HG03060 (cell line): ENCODE results near the gene SKP2.
"Not testable (repeated sequence)": the region's sequence is repeated elsewhere in the genome, so short reads cannot be mapped to it uniquely, and the experiment has no call there.

Experiments used
- ATAC-seq: cut with Tn5 transposase; IDR thresholded peaks from one replicate; pipeline ENCODE4 v1.9.1; 2021; ENCODE audit warnings: low read depth, moderate number of reproducible peaks; ENCODE audit not compliant: unreplicated experiment

SKP2 gene

DNA sequence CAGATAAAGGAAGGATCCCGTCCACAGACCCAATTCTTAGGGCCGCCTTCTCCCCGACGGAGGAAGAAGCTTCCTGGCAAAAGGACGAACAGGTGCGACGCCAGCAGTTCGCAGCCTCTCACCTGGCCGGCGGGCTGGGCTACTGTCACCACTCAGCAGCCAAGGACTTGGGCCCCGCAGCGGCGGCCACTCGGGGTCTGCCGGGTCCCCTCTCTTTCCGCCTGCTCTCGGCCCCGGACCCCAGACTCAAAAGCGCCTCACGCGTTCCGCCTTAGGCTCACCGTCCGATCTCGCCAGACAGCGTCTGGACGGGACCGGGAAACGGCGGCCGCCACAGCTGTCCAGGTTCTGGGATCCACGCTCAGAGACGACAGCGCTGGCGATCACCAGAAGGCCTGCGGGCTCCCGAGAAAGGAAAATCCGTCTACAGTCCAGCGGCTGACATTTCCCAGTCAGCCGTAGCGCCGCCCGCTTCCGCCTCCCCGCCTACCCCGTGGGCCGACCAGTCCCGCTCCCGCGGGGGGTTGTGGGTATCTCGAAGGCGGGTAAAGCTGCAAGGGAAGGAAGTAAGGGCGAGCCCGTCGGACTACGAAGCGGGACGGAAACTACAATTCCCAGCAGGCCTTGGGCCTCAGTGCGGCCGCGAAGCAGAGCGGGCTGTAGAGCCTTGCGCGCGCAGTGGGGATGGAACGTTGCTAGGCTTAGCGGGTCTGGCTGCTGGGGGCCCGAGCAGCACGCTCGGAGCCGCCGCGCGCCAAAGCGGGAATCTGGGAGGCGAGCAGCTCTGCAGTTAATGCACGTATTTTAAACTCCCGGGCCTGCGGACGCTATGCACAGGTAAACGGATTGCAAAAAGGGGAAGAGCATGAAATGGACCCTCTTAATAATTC is at the start of gene SKP2, which contains the start of gene LMBRD2:
Gene SKP2 (plus strand): TSS at position 678 of the 890 bp plus-strand sequence. CDS start 152 bp downstream, at position 830.
Gene LMBRD2 (minus strand): TSS at position 454 of the 890 bp plus-strand sequence. CDS start 8,538 bp downstream, outside the sequence.
- ATAC-seq: peak; percentile 97

DNA sequence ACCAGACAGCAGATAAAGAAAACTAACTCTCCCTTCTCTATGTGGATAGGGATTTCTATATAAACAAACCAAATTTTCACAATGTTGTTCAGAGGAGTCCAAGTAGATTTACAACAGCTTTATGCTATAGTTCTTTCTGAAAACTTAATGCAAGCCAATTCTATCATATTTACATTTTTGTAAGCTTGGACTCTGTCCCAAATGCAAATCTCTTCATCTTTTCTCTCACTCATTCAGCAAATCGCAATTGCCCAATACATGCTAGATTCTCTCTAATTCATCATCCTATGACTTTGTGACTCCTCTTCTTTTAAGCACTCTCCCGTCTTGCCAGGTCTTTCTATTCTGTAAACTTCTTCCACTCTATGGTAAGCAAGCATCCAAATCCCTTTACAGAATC is 46.1 kb upstream of the SKP2 start:
- ATAC-seq: no peak

DNA sequence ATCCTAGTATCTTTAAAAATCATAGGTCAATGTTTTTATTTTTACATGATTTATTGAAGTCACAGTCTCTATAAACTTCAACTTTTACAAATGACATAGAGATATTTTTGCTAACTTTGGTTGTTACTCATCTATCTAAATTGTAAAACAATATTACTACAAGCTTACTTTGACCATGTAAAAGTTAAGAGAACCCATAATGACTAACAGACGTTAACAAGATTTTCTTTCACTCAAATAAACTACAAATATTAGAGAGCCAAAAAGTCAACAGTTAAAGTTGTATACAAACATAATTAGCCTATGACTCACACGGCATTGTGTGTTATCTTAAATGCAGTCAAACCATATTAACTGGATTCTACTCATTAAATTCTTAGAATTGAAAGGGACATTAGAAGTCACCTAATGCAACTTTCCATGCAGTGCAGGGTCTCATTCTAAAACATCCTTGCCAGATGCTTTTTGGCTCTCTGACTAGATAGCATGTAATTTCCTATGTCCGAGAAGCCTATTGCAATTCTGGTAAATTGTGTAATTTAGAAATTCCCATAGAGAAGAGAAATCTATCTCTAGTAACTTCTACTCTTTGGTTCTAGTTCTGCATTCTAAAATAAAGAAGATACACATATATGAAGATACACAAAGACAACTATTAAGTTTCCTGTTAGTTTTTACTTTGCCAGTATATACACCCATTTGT is 43.0 kb upstream of the SKP2 start:
- ATAC-seq: no peak

DNA sequence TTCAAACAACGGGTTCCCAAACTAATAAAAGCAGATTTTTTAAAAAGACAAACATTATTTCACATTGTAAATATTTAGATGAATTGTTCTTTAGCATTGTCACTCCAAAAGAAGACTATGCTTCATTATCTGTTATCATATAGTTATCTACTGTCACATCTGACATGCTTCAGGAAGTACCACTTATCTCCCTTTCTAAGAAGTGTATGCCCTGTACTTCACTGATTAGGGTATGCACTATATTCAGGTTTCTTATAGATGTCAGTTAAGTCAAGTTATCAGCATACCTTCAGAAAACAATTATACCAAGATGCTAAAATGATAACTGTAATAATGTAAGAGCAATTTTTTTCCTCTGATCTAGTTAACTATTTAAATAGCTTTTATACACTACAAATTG is 40.7 kb upstream of the SKP2 start:
- no peak for ATAC-seq

DNA sequence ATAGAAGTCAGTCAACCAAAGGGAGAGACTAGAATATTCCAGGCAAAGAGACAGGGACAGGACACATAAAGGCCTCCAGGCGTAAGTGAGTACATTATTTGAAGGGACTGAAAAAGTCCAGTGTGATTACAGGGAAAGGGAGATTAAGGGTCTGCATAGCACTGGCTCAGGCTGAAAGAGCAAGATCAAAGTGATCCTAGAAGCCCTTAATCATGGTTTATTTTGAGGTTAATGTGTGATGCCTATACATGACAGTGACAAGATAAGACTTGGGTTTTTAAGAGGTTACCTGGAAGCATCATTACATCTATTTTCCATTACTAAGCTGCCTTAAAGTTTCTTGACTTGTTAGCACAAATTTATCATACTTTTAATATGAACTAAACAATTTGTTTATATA is 26.0 kb upstream of the SKP2 start:
- no peak for ATAC-seq

DNA sequence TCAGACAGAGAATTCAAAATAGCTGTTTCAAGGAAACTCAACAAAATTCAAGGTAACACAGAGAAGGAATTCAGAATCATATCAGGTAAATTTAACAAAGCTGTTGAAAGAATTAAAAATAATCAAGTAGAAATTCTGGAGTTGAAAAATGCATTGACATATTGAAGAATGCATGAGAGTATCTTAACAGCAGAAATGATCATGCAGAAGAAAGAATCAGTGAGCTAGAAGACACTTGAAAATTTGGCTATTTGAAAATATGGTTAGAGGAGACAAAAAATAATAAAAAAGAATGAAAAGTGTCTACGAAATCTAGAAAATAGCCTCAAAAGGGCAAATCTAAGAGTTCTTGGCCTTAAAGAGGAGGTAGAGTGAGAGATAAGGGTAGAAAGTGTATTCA is 23.1 kb upstream of the SKP2 start:
- no peak for ATAC-seq

DNA sequence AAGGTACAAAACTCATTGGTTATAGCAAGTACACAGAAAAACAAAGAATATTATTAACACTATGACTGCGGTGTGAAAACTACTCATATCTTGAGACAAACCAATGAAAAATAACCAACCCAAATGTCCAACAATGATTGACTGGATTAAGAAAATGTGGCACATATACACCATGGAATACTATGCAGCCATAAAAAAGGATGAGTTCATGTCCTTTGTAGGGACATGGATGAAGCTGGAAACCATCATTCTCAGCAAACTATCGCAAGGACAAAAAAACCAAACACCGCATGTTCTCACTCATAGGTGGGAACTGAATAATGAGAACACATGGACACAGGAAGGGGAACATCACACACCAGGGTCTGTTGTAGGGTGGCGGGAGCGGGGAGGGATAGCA is 22.2 kb upstream of the SKP2 start:
- ATAC-seq: not testable (repeated sequence)

DNA sequence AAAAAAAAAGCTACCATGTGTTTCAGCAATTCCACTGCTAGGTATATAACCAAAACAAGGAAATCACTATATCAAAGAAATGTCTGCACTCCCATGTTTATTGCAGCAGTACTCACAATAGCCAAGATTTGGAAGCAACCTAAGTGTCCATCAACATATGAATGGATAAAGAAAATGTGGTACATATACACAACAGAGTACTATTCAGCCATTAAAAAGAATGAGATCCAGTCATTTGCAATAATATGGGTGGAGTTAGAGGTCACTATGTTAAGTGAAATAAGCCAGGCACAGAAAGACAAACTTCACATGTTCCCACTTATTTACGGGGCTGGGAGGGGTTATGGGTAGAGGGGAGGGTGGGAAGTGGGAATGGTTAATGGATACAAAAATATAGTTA is 18.9 kb upstream of the SKP2 start:
- not testable (repeated sequence) for ATAC-seq

DNA sequence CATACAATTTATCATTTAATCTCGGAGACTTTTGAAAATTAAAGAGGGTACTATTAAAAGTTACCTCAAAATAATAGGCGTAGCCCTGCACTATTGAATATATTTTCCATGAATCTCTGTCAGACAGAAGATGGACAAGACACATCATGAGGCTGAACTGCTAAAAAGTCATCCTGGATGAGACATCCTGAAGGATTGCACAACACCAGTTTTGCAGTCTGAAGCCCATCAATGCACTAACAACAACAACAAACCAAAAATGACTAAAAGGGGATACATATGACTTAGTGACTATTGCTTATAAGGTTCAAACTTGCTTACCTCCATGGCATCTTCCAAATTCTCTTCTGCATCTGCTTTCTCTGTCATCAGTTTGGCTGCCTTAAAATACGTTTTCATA is 15.9 kb upstream of the SKP2 start:
- ATAC-seq: no peak

DNA sequence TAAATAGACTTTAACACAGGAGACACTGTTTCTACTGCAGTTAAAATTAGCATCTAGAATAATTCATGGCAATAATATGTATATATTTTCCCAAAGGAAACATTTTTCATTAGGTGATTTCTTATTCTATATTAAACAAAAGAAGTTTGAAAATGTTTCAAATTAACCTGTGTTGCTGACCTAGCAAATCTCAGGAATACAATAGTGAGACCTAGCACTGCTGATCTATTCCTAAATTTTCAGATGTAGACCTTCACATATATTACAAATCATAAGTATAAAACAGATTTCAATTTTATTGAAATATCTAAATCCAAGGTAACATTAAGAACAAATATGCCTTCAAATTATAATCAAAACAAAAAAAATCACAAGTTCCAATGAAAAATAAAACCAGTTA is 15.3 kb upstream of the SKP2 start:
- ATAC-seq: no peak

DNA sequence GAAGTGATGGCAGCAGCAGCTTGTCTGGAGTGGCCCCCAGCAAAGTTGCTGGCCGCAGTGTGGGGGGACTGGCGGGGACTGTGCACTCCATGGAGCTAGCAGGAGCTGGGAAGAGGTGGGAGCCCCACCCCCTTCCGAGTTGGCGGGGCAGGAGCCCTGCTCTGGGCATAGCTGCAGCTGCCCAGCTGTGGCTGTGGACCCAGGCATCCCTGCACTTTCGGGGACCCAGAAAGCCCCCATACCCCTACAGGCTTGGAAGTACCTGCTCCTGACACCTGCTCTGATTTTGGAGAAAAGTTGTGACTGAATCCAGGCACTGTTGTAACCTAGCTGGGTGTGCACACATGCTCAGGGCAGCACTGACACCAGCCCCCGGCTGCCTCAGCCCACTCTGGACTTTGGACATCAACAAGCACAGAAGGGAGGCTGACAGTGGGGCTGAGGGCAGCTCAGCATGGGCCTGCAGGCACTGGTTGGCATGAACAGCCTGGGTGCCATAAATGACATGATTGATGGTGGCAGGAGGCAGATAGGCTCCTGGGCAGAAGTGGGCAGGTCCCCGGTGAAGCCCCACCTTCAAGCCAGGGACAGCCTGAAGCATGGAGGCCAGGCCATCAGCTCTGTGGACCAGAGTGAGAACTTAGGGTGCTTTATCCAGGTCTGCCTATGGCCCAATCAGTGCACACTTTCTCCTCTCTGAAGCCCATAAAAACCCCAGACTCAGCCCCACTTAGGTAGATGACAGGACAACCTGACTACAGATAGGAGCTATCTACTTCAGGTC is 12.8 kb upstream of the SKP2 start:
- no peak for ATAC-seq

DNA sequence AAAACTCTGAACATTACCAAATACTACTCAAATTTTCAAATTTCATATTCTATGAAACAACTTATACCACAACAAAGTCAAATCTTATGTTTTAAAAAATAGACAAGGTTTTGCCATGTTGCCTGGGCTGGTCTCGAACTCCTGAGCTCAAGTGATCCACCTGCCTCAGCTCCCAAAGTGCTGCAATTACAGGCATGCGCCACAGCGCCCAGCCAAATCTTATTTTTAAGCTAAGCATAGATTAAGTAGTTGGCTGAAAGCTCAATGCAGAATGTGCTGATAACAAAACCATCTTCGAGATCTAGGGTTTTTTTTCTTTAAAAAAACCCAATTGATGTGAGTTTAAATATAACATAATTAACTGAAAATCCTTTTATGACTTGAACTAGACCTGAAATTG is 6.6 kb upstream of the SKP2 start:
- no peak for ATAC-seq

DNA sequence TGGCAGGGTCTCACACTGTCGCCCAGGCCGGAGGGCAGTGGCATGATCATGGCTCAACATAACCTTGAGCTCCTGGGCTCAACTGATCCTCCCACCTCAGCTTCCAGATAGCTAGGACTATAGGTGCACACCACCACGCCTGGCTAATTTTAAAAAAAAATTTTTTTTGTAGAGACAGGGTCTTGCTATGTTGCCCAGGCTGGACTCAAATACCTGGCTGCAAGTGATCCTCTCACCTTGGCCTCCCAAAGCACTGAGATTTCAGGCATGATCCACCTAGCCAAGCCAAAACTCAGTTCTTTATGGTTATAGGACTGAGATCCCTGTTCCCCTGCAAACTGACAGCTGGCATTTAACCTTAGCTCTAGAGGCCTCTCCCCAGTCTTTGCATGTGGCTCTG is 5.5 kb upstream of the SKP2 start:
- no peak for ATAC-seq

DNA sequence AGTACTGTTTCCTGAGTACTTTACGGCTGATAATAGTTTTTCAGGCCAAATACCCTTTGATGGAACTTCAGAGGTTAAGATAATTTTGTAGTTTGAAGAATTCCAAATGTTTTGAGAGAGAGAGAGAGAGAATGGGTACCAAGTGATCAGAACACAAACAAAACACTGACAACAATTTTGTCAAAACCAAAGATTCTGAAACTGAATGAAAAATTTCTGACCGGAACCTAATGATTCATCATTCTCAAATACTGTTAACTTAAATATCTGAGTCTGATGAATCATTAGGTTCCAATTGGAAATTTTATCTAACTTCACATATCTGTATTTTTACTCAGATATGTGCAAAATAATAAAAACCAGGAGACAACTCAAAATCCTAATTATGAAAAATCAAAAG is 4.2 kb upstream of the SKP2 start:
- no peak for ATAC-seq

DNA sequence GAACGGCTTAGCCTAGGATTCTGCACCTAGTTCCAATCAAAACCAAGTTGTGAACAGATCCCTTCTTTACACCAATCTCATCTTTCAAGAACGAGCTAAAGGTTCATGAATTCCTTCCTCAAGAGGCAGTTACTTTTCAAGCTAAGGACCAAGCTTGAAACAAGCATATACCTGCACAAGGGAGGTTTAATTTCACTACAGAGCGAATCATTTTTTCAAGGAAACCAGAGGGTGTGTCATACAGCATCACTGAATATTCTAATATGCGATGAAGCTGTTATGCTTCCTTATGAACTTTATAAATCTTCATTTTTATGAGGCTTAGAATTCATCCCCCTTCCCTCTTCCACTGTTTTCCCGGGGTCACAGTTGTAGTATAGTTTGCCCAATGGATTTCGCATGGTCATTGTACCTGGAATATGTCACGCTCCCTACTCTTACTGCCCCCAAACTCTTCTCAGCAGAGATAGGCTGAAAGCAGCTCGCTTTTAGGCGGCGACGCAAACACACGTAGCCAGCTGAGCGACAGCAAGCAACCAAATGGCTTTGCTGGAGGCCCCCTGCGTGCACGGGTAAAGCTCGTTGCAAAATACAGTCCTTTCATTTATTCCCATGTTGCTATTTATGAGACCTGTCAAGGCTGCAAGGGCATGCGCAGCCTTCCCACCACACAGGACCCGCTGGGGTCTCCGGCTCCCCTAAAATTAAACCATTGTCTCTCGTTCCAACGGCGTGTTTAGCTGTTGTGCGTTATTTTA is 1.1 kb upstream of the SKP2 start:
- ATAC-seq: no peak

DNA sequence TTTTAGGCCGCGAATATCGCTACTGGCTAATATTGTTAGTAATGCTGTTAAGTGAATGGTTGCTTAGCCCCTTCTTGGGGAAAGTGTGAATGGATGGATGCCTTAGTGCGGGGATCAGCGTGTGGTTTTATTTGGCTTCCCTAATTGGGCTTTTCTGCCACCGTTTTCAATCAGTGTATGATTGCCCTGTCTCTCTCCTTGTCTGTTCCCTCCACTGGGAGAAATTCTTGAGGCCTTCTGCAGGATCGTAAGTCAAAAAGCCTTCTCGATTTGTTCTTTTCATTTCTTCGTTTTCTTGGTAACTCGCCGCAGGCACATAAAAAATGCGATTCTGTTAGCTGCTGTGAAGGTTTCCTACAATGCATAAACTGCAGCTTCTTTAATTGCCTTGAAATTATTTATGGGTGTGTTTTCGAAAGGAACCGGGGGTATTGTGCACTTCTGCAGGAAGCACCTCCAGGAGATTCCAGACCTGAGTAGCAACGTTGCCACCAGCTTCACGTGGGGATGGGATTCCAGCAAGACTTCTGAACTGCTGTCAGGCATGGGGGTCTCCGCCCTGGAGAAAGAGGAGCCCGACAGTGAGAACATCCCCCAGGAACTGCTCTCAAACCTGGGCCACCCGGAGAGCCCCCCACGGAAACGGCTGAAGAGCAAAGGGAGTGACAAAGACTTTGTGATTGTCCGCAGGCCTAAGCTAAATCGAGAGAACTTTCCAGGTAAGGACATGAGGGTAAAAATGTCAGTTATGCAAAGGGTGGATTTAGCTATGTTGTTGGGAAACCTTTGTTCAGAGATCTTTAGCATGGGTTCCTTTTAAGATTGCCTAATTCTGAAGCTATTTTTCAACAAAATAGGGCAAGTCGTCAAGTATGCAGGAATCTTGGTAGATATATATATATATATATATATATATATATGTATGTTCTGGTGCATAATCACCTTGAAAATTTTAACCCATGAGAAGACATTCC is 700 bp downstream of the SKP2 start:
- ATAC-seq: no peak

DNA sequence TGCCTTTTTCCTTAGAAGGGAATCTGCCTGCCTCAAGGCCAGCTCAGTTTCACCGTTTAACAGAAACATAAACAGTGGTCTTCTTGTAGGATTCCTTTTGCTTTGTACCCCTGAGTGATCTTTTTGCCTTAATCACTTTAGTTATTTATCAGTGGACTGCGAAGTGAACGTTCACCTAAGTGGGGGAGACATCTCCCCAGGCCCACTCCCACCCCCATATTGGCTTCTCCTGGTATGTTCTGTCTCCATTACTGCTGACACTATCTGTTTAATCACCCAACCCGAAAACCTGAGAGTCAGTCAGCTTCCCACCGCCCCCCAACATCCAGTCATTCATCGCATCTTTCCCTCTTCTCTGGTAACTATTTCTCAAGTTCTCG is 1.4 kb downstream of the SKP2 start:
- no peak for ATAC-seq

DNA sequence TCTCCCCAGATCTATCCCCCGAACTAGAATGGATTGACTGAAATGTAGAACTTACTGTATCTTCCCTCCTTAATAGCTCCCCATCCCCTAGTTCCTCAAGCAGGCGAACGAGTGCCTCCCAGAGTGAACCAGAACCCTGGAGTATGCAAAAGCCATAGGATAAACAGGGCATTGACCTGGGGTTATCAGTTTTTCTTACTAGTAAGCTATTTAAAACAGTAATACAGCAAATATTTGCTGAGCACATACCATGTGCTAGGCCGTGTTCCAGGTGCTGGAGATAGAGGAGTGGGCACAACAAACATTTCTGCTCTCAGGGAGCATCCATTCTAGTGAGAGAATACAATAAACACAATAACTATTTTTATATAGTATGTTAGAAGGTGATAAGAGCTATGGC is 1.8 kb downstream of the SKP2 start:
- ATAC-seq: no peak

DNA sequence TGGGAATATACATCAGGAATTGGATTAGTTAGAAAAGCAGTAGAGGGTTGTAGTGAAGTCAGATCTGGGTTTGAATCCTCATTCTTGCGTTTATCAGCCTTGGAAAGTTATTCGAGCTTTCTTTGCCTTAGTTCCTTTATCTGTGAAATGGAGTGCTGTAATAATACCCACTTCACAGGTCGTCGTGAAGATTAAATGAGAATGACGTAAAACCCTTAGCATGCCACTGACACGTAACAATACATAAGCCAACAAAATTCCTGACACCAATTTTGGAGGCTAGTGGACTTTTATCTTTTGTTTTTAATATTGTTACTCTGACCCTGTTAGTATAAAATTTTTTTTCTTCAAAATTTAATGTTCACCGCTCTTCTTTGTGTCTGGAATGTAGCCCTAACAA is 3.4 kb downstream of the SKP2 start:
- ATAC-seq: no peak
